ENCODE measurements around the gene MOB2. TPM values are rescaled to one million over a fixed set of nuclear protein-coding genes. Genes with fewer than 3 reads are reported as not detected.
"Not testable (repeated sequence)": the region's sequence is repeated elsewhere in the genome, so short reads cannot be mapped to it uniquely, and the experiment has no call there.

Gene MOB2
- total RNA-seq, 1 donor from 2014 or later, result 39.8 TPM

GRCh38 chr11:1444823-1445422, 41.7 kb downstream of the MOB2 start:
- no peak for DNase-seq (ENCODE audit: low spot score)

GRCh38 chr11:1444321-1444720, 42.3 kb downstream of the MOB2 start:
- no peak for DNase-seq (ENCODE audit: low spot score)

GRCh38 chr11:1443737-1444136, 42.8 kb downstream of the MOB2 start:
- no peak for DNase-seq (ENCODE audit: low spot score)

GRCh38 chr11:1442807-1443366, 43.7 kb downstream of the MOB2 start:
- no peak for DNase-seq (ENCODE audit: low spot score)

GRCh38 chr11:1442163-1442562, 44.4 kb downstream of the MOB2 start:
- DNase-seq (ENCODE audit: low spot score), result no peak

GRCh38 chr11:1440496-1440895, 46.1 kb downstream of the MOB2 start:
- DNase-seq (ENCODE audit: low spot score), result no peak

- no peak for DNase-seq (ENCODE audit: low spot score)
Observed at GRCh38 chr11:1440066-1440465, 46.5 kb downstream of the MOB2 start.

GRCh38 chr11:1439341-1439740, 47.2 kb downstream of the MOB2 start:
- no peak for DNase-seq (ENCODE audit: low spot score)

GRCh38 chr11:1438967-1439330, 47.6 kb downstream of the MOB2 start:
- no peak for DNase-seq (ENCODE audit: low spot score)

GRCh38 chr11:1438261-1438966, 48.2 kb downstream of the MOB2 start:
- DNase-seq (ENCODE audit: low spot score), result no peak

GRCh38 chr11:1437500-1437899, 49.1 kb downstream of the MOB2 start:
- DNase-seq (ENCODE audit: low spot score), result no peak

GRCh38 chr11:1436468-1437039, 50.0 kb downstream of the MOB2 start:
- no peak for DNase-seq (ENCODE audit: low spot score)

GRCh38 chr11:1435820-1436467, 50.6 kb downstream of the MOB2 start:
- DNase-seq (ENCODE audit: low spot score), result no peak

GRCh38 chr11:1435479-1435819, 51.1 kb downstream of the MOB2 start:
- DNase-seq (ENCODE audit: low spot score), result not testable (repeated sequence)

- DNase-seq (ENCODE audit: low spot score), result no peak
Observed at GRCh38 chr11:1433977-1434640, 52.5 kb downstream of the MOB2 start.

GRCh38 chr11:1433568-1433967, 53.0 kb downstream of the MOB2 start:
- no peak for DNase-seq (ENCODE audit: low spot score)

- DNase-seq (ENCODE audit: low spot score), result no peak
Observed at GRCh38 chr11:1428762-1429316, 57.7 kb downstream of the MOB2 start.

- no peak for DNase-seq (ENCODE audit: low spot score)
Observed at GRCh38 chr11:1425439-1425838, 61.1 kb downstream of the MOB2 start.

GRCh38 chr11:1425006-1425405, 61.6 kb downstream of the MOB2 start:
- DNase-seq (ENCODE audit: low spot score), result no peak

GRCh38 chr11:1423406-1423805, 63.2 kb downstream of the MOB2 start:
- DNase-seq (ENCODE audit: low spot score), result not testable (repeated sequence)

GRCh38 chr11:1422981-1423380, 63.6 kb downstream of the MOB2 start:
- DNase-seq (ENCODE audit: low spot score), result no peak

All from mesenteric fat pad (tissue), 1 donor.